Liver (tissue), 9 donors: ENCODE results near the gene TMEM120B. TPM values are rescaled to one million over a fixed set of nuclear protein-coding genes. Genes with fewer than 3 reads are reported as not detected.

ENCODE experiments used
- DNase-seq: peaks from one replicate; pipeline ENCODE4 v3.0.0-alpha.2; 2017; ENCODE audit warnings: low spot score
- H3K27ac ChIP-seq, 2 donors: one replicate each; pipeline ENCODE4 v1.7.0; 2013; ENCODE audit warnings: inconsistent platforms in 2 of 2, low read length in 2 of 2, control low read depth in 1 of 2, low read depth in 1 of 2, mild to moderate bottlenecking in 1 of 2
- H3K27me3 ChIP-seq, 4 donors: one replicate each; pipeline versions ENCODE4 v1.6.1 to v1.7.0; 2013; ENCODE audit warnings: low read length in 3 of 4, inconsistent platforms in 1 of 4, mild to moderate bottlenecking in 1 of 4, moderate library complexity in 1 of 4; ENCODE audit not compliant: control insufficient read depth in 4 of 4, insufficient read depth in 4 of 4
- H3K36me3 ChIP-seq, 4 donors: one replicate each; pipeline versions ENCODE4 v1.6.1 to v1.7.0; 2013; ENCODE audit warnings: low read length in 3 of 4, mild to moderate bottlenecking in 3 of 4, low read depth in 1 of 4, moderate library complexity in 1 of 4; ENCODE audit not compliant: control insufficient read depth in 4 of 4, insufficient read depth in 3 of 4
- H3K4me1 ChIP-seq, 4 donors: one replicate each; pipeline versions ENCODE4 v1.6.1 to v1.7.0; 2013; ENCODE audit warnings: low read length in 3 of 4, mild to moderate bottlenecking in 3 of 4, moderate library complexity in 1 of 4; ENCODE audit not compliant: control insufficient read depth in 4 of 4, insufficient read depth in 4 of 4
- H3K4me3 ChIP-seq, 3 donors: one replicate each; pipeline versions ENCODE4 v1.6.1 to v1.7.0; 2013; ENCODE audit warnings: low read length in 3 of 3, control low read depth in 1 of 3, low read depth in 1 of 3, mild to moderate bottlenecking in 1 of 3
- H3K9ac ChIP-seq, 2 donors: one replicate each; pipeline ENCODE4 v1.7.0; 2013; ENCODE audit warnings: low read length in 2 of 2, mild to moderate bottlenecking in 2 of 2, moderate library complexity in 2 of 2, control low read depth in 1 of 2, low read depth in 1 of 2
- H3K9me3 ChIP-seq, 4 donors: one replicate each; pipeline versions ENCODE4 v1.6.1 to v1.7.0; 2013; ENCODE audit warnings: low read length in 3 of 4; ENCODE audit not compliant: control insufficient read depth in 4 of 4
- GABPA ChIP-seq, 2 donors: IDR thresholded peaks in 1 of 2; conservative IDR thresholded peaks in 1 of 2; 2 replicates each; pipeline ENCODE4 v1.6.1; 2016; ENCODE audit warnings: antibody characterized with exemption in 2 of 2, mild to moderate bottlenecking in 1 of 2, moderate library complexity in 1 of 2
- HNF4A ChIP-seq, 2 donors: conservative IDR thresholded peaks; 2 replicates each; pipeline ENCODE4 v1.6.1; 2016; ENCODE audit warnings: antibody characterized with exemption in 2 of 2, mild to moderate bottlenecking in 2 of 2
- HNF4G ChIP-seq: IDR thresholded peaks from 2 replicates; pipeline ENCODE4 v1.6.1; 2016; ENCODE audit warnings: antibody characterized with exemption
- NR2F2 ChIP-seq: IDR thresholded peaks from 2 replicates; pipeline ENCODE4 v1.6.1; 2016; ENCODE audit warnings: antibody characterized with exemption
- SP1 ChIP-seq: IDR thresholded peaks from 2 replicates; pipeline ENCODE4 v1.6.1; 2018; ENCODE audit warnings: antibody characterized with exemption, mild to moderate bottlenecking
- YY1 ChIP-seq: IDR thresholded peaks from 2 replicates; pipeline ENCODE4 v1.6.1; 2016; ENCODE audit warnings: antibody characterized with exemption, mild to moderate bottlenecking
- WGBS: extraction: QIAGEN DNeasy Blood & Tissue Kit; methylation state at CpG from one replicate; pipeline ENCODE4 v1.1.7; 2013; 5-methylcytosine and 5-hydroxymethylcytosine counted together
- polyA plus RNA-seq, 2 donors: library from polyadenylated mRNA; stranded (reverse) in 1 of 2; unstranded in 1 of 2; fragments of 200-250 nt in 1 of 2; fragments of >200 nt in 1 of 2; fragmentation: Nextera tagmentation in 1 of 2; extraction: Ambion mirVana in 1 of 2; gene quantifications; one replicate each; pipeline versions ENCODE4 v1.2.1 to v1.2.3, GENCODE V29; 2013 to 2015
- total RNA-seq, 2 donors: library from RNA; depleted of rRNA; stranded (reverse); fragments of >200 nt; gene quantifications; one replicate each; pipeline ENCODE4 v1.2.3, GENCODE V29; 2014
- TF ChIP-seq, protein P1 (sequence below): IDR thresholded peaks from 2 replicates; pipeline ENCODE4 v1.6.1; 2016; ENCODE audit warnings: antibody characterized with exemption, mild to moderate bottlenecking
- TF ChIP-seq, protein P2 (sequence below): IDR thresholded peaks from 2 replicates; pipeline ENCODE4 v1.6.1; 2016; ENCODE audit warnings: antibody characterized with exemption
- TF ChIP-seq, protein P3 (sequence below): fragments of 150-350 bp; IDR thresholded peaks from 2 replicates; pipeline ENCODE4 v1.5.1; 2017; ENCODE audit warnings: improper control_type of control experiment, low read depth, low read length; ENCODE audit not compliant: missing input control
- TF ChIP-seq, protein P4 (sequence below): IDR thresholded peaks from 2 replicates; pipeline ENCODE4 v1.6.1; 2016; ENCODE audit warnings: antibody characterized with exemption
- donor health status: healthy.
- donor health status: healthy.
- donor health status: healthy.
- donor health status: healthy.
- donor health status: healthy.

TMEM120B gene
- total and polyA plus RNA-seq, 4 donors = 1.6 to 9.2 (median 3.4) TPM

DNA sequence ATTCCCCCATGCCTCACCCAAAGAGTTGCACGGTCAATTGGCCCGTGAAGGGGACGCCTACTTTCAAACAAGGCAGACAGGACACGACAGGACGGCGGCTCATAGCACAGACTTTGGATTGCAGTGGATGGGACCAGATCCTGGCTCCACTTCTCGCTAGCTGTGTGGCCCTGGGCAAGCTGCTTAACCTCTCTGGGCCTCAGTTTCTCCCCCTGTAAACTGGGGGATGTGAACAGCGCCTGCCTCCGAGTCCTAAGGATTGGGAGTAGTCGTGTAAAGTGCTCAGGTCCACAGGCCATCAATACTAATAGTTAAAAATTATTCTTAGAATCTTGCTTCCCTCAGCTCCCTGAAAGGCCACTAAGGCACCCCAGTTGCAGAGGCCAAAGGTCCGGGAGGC is 67.9 kb downstream of the TMEM120B start (continued):
- TF ChIP-seq, protein P1, sequence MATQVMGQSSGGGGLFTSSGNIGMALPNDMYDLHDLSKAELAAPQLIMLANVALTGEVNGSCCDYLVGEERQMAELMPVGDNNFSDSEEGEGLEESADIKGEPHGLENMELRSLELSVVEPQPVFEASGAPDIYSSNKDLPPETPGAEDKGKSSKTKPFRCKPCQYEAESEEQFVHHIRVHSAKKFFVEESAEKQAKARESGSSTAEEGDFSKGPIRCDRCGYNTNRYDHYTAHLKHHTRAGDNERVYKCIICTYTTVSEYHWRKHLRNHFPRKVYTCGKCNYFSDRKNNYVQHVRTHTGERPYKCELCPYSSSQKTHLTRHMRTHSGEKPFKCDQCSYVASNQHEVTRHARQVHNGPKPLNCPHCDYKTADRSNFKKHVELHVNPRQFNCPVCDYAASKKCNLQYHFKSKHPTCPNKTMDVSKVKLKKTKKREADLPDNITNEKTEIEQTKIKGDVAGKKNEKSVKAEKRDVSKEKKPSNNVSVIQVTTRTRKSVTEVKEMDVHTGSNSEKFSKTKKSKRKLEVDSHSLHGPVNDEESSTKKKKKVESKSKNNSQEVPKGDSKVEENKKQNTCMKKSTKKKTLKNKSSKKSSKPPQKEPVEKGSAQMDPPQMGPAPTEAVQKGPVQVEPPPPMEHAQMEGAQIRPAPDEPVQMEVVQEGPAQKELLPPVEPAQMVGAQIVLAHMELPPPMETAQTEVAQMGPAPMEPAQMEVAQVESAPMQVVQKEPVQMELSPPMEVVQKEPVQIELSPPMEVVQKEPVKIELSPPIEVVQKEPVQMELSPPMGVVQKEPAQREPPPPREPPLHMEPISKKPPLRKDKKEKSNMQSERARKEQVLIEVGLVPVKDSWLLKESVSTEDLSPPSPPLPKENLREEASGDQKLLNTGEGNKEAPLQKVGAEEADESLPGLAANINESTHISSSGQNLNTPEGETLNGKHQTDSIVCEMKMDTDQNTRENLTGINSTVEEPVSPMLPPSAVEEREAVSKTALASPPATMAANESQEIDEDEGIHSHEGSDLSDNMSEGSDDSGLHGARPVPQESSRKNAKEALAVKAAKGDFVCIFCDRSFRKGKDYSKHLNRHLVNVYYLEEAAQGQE = no peak
- TF ChIP-seq HNF4A (conservative IDR thresholded peaks at IDR 0.05) (no peak), SP1 (no peak)

DNA sequence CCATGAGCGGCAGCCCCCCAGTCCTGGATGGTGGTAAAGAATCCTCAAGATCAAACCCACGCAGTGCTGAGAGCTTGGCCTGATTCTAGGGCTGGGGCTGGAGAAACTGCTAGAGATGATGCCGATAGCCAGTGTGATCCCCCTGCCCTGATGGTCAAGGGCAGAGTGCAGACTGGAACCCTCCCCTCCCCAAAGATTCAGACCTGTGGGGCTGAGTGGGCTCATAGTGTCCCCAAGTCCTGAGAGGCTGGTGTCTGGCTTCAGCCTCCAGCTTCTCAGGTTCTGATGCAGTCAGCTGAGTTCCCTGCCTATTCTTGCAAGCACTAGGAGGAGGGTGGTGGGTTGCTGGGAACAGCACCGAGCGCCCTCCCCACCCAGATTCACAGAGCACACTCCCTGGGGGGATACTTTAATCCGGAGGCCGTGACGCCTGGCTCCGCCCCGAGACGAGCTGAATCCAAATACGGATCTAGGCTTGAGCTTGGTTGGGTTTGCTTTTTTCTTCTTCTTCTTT is 69.0 kb downstream of the TMEM120B start:
- H3K36me3 ChIP-seq = peaks cover 0 to 4% (median 0%) of the 10 kb centered on the region in 4 donors
- 75% methylated on average over 12 of the region's 12 CpGs for WGBS
- H3K27ac ChIP-seq = no peak overlapping the region
- DNase-seq = no peak
- H3K4me1 ChIP-seq = peaks cover 3 to 10% (median 6%) of the 10 kb centered on the region in 4 donors
- no peak overlapping the region for H3K4me3 ChIP-seq
- no peaks in the 10 kb centered on the region for H3K27me3 ChIP-seq
- no peaks in the 10 kb centered on the region for H3K9me3 ChIP-seq
- H3K9ac ChIP-seq = no peak overlapping the region
- TF ChIP-seq, protein P2, sequence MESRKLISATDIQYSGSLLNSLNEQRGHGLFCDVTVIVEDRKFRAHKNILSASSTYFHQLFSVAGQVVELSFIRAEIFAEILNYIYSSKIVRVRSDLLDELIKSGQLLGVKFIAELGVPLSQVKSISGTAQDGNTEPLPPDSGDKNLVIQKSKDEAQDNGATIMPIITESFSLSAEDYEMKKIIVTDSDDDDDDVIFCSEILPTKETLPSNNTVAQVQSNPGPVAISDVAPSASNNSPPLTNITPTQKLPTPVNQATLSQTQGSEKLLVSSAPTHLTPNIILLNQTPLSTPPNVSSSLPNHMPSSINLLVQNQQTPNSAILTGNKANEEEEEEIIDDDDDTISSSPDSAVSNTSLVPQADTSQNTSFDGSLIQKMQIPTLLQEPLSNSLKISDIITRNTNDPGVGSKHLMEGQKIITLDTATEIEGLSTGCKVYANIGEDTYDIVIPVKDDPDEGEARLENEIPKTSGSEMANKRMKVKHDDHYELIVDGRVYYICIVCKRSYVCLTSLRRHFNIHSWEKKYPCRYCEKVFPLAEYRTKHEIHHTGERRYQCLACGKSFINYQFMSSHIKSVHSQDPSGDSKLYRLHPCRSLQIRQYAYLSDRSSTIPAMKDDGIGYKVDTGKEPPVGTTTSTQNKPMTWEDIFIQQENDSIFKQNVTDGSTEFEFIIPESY = no peak
- TF ChIP-seq NR2F2 (no peak), GABPA (IDR thresholded peaks at IDR 0.05 in 1 of 2, conservative IDR thresholded peaks at IDR 0.05 in 1 of 2) (no peak), HNF4G (no peak), YY1 (no peak)
- TF ChIP-seq, protein P1 = no peak
- TF ChIP-seq, protein P3, sequence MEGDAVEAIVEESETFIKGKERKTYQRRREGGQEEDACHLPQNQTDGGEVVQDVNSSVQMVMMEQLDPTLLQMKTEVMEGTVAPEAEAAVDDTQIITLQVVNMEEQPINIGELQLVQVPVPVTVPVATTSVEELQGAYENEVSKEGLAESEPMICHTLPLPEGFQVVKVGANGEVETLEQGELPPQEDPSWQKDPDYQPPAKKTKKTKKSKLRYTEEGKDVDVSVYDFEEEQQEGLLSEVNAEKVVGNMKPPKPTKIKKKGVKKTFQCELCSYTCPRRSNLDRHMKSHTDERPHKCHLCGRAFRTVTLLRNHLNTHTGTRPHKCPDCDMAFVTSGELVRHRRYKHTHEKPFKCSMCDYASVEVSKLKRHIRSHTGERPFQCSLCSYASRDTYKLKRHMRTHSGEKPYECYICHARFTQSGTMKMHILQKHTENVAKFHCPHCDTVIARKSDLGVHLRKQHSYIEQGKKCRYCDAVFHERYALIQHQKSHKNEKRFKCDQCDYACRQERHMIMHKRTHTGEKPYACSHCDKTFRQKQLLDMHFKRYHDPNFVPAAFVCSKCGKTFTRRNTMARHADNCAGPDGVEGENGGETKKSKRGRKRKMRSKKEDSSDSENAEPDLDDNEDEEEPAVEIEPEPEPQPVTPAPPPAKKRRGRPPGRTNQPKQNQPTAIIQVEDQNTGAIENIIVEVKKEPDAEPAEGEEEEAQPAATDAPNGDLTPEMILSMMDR = no peak
- TF ChIP-seq, protein P4, sequence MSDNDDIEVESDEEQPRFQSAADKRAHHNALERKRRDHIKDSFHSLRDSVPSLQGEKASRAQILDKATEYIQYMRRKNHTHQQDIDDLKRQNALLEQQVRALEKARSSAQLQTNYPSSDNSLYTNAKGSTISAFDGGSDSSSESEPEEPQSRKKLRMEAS = no peak
